HEK293 (cell line): ENCODE measurements around the gene NEK8.

Experiments used
- ZNF140 ChIP-seq: fragments of 450-650 bp; formaldehyde crosslinking; IDR thresholded peaks from 2 replicates; pipeline ENCODE4 v1.5.1; 2016; ENCODE audit warnings: missing biosample characterization, missing genetic modification characterization
- ZNF16 ChIP-seq: fragments of 450-650 bp; formaldehyde crosslinking; IDR thresholded peaks from 2 replicates; pipeline ENCODE4 v1.5.1; 2016; ENCODE audit warnings: low read depth, missing biosample characterization, missing genetic modification characterization
- ZNF26 ChIP-seq: fragments of 450-650 bp; formaldehyde crosslinking; IDR thresholded peaks from 2 replicates; pipeline ENCODE4 v1.5.1; 2016; ENCODE audit warnings: missing biosample characterization, missing genetic modification characterization
- ZNF280D ChIP-seq: fragments of 450-650 bp; formaldehyde crosslinking; IDR thresholded peaks from 2 replicates; pipeline ENCODE4 v1.5.1; 2016; ENCODE audit warnings: missing biosample characterization, missing genetic modification characterization
- ZNF768 ChIP-seq: fragments of 450-650 bp; formaldehyde crosslinking; IDR thresholded peaks from 2 replicates; pipeline ENCODE4 v1.5.1; 2018; ENCODE audit warnings: missing biosample characterization, mild to moderate bottlenecking, missing genetic modification characterization
- TF ChIP-seq, protein P1 (sequence below): fragments of 450-650 bp; formaldehyde crosslinking; conservative IDR thresholded peaks from 2 replicates; pipeline ENCODE4 v1.5.1; 2016; ENCODE audit warnings: low read depth, missing biosample characterization, missing genetic modification characterization
- TF ChIP-seq, protein P2 (sequence below): fragments of 450-650 bp; formaldehyde crosslinking; IDR thresholded peaks from 2 replicates; pipeline ENCODE4 v1.5.0; 2017; ENCODE audit warnings: missing biosample characterization, missing genetic modification characterization, borderline replicate concordance
- TF ChIP-seq, protein P3 (sequence below): fragments of 450-650 bp; formaldehyde crosslinking; IDR thresholded peaks from 2 replicates; pipeline ENCODE4 v1.5.1; 2016; ENCODE audit warnings: missing biosample characterization, missing genetic modification characterization
- TF ChIP-seq, protein P4 (sequence below): fragments of 450-650 bp; formaldehyde crosslinking; IDR thresholded peaks from 2 replicates; pipeline ENCODE4 v1.5.1; 2016; ENCODE audit warnings: missing biosample characterization, missing genetic modification characterization

The NEK8 gene

DNA sequence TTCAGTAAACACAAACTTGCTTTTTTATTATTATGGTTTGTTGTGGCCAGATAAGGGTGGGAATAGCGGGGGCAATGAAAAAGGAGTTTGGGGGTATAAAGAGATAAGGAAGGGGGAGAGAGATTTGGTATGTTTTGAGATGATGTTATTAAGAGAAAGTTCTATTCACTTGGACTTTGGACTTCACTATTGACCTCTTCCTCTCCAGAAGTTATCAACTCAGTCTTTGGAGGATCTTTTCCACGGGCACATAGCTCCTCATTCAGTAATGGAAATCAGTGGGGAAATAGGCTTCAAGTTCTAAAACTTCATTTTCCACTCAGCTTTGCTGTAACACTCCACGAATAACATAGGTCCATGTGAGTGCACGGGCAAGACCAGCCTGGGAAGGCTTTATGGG is 40.1 kb upstream of the NEK8 start (continued):
- TF ChIP-seq, protein P1, sequence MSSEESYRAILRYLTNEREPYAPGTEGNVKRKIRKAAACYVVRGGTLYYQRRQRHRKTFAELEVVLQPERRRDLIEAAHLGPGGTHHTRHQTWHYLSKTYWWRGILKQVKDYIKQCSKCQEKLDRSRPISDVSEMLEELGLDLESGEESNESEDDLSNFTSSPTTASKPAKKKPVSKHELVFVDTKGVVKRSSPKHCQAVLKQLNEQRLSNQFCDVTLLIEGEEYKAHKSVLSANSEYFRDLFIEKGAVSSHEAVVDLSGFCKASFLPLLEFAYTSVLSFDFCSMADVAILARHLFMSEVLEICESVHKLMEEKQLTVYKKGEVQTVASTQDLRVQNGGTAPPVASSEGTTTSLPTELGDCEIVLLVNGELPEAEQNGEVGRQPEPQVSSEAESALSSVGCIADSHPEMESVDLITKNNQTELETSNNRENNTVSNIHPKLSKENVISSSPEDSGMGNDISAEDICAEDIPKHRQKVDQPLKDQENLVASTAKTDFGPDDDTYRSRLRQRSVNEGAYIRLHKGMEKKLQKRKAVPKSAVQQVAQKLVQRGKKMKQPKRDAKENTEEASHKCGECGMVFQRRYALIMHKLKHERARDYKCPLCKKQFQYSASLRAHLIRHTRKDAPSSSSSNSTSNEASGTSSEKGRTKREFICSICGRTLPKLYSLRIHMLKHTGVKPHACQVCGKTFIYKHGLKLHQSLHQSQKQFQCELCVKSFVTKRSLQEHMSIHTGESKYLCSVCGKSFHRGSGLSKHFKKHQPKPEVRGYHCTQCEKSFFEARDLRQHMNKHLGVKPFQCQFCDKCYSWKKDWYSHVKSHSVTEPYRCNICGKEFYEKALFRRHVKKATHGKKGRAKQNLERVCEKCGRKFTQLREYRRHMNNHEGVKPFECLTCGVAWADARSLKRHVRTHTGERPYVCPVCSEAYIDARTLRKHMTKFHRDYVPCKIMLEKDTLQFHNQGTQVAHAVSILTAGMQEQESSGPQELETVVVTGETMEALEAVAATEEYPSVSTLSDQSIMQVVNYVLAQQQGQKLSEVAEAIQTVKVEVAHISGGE (tag by site-specific recombination): no peak
- TF ChIP-seq, protein P2, sequence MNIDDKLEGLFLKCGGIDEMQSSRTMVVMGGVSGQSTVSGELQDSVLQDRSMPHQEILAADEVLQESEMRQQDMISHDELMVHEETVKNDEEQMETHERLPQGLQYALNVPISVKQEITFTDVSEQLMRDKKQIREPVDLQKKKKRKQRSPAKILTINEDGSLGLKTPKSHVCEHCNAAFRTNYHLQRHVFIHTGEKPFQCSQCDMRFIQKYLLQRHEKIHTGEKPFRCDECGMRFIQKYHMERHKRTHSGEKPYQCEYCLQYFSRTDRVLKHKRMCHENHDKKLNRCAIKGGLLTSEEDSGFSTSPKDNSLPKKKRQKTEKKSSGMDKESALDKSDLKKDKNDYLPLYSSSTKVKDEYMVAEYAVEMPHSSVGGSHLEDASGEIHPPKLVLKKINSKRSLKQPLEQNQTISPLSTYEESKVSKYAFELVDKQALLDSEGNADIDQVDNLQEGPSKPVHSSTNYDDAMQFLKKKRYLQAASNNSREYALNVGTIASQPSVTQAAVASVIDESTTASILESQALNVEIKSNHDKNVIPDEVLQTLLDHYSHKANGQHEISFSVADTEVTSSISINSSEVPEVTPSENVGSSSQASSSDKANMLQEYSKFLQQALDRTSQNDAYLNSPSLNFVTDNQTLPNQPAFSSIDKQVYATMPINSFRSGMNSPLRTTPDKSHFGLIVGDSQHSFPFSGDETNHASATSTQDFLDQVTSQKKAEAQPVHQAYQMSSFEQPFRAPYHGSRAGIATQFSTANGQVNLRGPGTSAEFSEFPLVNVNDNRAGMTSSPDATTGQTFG (tag by site-specific recombination): no peak
- TF ChIP-seq ZNF280D (tag by site-specific recombination) (no peak), ZNF26 (no peak), ZNF16 (tag by site-specific recombination) (no peak), ZNF768 (no peak), ZNF140 (tag by site-specific recombination) (no peak)
- TF ChIP-seq, protein P3, sequence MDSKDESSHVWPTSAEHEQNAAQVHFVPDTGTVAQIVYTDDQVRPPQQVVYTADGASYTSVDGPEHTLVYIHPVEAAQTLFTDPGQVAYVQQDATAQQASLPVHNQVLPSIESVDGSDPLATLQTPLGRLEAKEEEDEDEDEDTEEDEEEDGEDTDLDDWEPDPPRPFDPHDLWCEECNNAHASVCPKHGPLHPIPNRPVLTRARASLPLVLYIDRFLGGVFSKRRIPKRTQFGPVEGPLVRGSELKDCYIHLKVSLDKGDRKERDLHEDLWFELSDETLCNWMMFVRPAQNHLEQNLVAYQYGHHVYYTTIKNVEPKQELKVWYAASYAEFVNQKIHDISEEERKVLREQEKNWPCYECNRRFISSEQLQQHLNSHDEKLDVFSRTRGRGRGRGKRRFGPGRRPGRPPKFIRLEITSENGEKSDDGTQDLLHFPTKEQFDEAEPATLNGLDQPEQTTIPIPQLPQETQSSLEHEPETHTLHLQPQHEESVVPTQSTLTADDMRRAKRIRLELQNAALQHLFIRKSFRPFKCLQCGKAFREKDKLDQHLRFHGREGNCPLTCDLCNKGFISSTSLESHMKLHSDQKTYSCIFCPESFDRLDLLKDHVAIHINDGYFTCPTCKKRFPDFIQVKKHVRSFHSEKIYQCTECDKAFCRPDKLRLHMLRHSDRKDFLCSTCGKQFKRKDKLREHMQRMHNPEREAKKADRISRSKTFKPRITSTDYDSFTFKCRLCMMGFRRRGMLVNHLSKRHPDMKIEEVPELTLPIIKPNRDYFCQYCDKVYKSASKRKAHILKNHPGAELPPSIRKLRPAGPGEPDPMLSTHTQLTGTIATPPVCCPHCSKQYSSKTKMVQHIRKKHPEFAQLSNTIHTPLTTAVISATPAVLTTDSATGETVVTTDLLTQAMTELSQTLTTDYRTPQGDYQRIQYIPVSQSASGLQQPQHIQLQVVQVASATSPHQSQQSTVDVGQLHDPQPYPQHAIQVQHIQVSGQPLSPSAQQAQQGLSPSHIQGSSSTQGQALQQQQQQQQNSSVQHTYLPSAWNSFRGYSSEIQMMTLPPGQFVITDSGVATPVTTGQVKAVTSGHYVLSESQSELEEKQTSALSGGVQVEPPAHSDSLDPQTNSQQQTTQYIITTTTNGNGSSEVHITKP (tag by site-specific recombination): no peak
- TF ChIP-seq, protein P4, sequence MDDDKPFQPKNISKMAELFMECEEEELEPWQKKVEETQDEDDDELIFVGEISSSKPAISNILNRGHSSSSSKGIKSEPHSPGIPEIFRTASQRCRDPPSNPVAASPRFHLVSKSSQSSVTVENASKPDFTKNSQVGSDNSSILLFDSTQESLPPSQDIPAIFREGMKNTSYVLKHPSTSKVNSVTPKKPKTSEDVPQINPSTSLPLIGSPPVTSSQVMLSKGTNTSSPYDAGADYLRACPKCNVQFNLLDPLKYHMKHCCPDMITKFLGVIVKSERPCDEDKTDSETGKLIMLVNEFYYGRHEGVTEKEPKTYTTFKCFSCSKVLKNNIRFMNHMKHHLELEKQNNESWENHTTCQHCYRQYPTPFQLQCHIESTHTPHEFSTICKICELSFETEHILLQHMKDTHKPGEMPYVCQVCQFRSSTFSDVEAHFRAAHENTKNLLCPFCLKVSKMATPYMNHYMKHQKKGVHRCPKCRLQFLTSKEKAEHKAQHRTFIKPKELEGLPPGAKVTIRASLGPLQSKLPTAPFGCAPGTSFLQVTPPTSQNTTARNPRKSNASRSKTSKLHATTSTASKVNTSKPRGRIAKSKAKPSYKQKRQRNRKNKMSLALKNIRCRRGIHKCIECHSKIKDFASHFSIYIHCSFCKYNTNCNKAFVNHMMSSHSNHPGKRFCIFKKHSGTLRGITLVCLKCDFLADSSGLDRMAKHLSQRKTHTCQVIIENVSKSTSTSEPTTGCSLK (tag by site-specific recombination): no peak
